Neural cell (in vitro differentiated cells): Measurements from ENCODE around the gene DLG2.

Experiments
- CTCF ChIP-seq: fragments of 450-650 bp; IDR thresholded peaks from 2 replicates; pipeline ENCODE4 v1.5.1; 2014; ENCODE audit warnings: antibody characterized with exemption, mild to moderate bottlenecking, moderate library complexity; ENCODE audit not compliant: poor library complexity, severe bottlenecking
- RAD21 ChIP-seq: fragments of 450-650 bp; conservative IDR thresholded peaks from 2 replicates; pipeline ENCODE4 v1.6.1; 2014; ENCODE audit warnings: antibody characterized with exemption, mild to moderate bottlenecking, moderate library complexity

- no peak for TF ChIP-seq RAD21
- no peak for TF ChIP-seq CTCF
Measured at GRCh38 chr11:84339796-84340195, 1287.3 kb downstream of the DLG2 start.
